ENCODE measurements around the gene GSTO1.
A peak's percentile ranks its signal among the peaks of the same experiment; 100 is the strongest.
"Not testable (repeated sequence)": the region's sequence is repeated elsewhere in the genome, so short reads cannot be mapped to it uniquely, and the experiment has no call there.

The GSTO1 gene

GRCh38 chr10:104235801-104236200 lies 18.9 kb upstream of the GSTO1 start:
- H3K4me3 ChIP-seq (ENCODE audit: control insufficient read depth, low read depth, low read length) = no peak overlapping the region
- DNase-seq (ENCODE audit: low read depth) = no peak
- TF ChIP-seq CTCF (IDR thresholded peaks at IDR 0.05; ENCODE audit: control insufficient read depth, insufficient read depth, low read depth, low read length, missing control alignments) = no peak

- no peak for DNase-seq (ENCODE audit: low read depth)
- no peak for TF ChIP-seq CTCF (IDR thresholded peaks at IDR 0.05; ENCODE audit: control insufficient read depth, insufficient read depth, low read depth, low read length, missing control alignments)
- H3K4me3 ChIP-seq (ENCODE audit: control insufficient read depth, low read depth, low read length) = no peak overlapping the region
Measured at GRCh38 chr10:104240078-104240477, 14.6 kb upstream of the GSTO1 start.

GRCh38 chr10:104242545-104242944 lies 12.1 kb upstream of the GSTO1 start:
- no peak overlapping the region for H3K4me3 ChIP-seq (ENCODE audit: control insufficient read depth, low read depth, low read length)
- DNase-seq (ENCODE audit: low read depth) = no peak
- TF ChIP-seq CTCF (IDR thresholded peaks at IDR 0.05; ENCODE audit: control insufficient read depth, insufficient read depth, low read depth, low read length, missing control alignments) = no peak

- not testable (repeated sequence) for DNase-seq (ENCODE audit: low read depth); H3K4me3 ChIP-seq (ENCODE audit: control insufficient read depth, low read depth, low read length)
Measured at GRCh38 chr10:104243009-104243408, 11.7 kb upstream of the GSTO1 start.

- no peak for DNase-seq (ENCODE audit: low read depth)
- no peak for TF ChIP-seq CTCF (IDR thresholded peaks at IDR 0.05; ENCODE audit: control insufficient read depth, insufficient read depth, low read depth, low read length, missing control alignments)
Measured at GRCh38 chr10:104243512-104243911, 11.2 kb upstream of the GSTO1 start.

GRCh38 chr10:104245066-104245632 lies 9.5 kb upstream of the GSTO1 start:
- DNase-seq (ENCODE audit: low read depth) = no peak
- no peak for TF ChIP-seq CTCF (IDR thresholded peaks at IDR 0.05; ENCODE audit: control insufficient read depth, insufficient read depth, low read depth, low read length, missing control alignments)
- H3K4me3 ChIP-seq (ENCODE audit: control insufficient read depth, low read depth, low read length) = no peak overlapping the region

More at GRCh38 chr10:104243512-104243911, 11.2 kb upstream of the GSTO1 start:
- no peak overlapping the region for H3K4me3 ChIP-seq (ENCODE audit: control insufficient read depth, low read depth, low read length)

- H3K4me3 ChIP-seq (ENCODE audit: control insufficient read depth, low read depth, low read length) = no peak overlapping the region
- peak; percentile 18 for DNase-seq (ENCODE audit: low read depth)
- TF ChIP-seq CTCF (IDR thresholded peaks at IDR 0.05; ENCODE audit: control insufficient read depth, insufficient read depth, low read depth, low read length, missing control alignments) = no peak
Measured at GRCh38 chr10:104246976-104247375, 7.7 kb upstream of the GSTO1 start.
